AG09319 (cell line): ENCODE results near the gene VIP.
"Not testable (repeated sequence)": the region's sequence is repeated elsewhere in the genome, so short reads cannot be mapped to it uniquely, and the experiment has no call there.

Experiments used
- DNase-seq: peaks from one replicate; pipeline ENCODE4 v3.0.0-alpha.2; 2010; ENCODE audit warnings: low read depth; ENCODE audit errors: extremely low read depth
- TF ChIP-seq, protein P1 (sequence below): IDR thresholded peaks from 2 replicates; pipeline ENCODE4 v1.5.1; 2011; ENCODE audit warnings: low read depth, mild to moderate bottlenecking, inconsistent platforms, low read length, moderate library complexity

Gene VIP

DNA sequence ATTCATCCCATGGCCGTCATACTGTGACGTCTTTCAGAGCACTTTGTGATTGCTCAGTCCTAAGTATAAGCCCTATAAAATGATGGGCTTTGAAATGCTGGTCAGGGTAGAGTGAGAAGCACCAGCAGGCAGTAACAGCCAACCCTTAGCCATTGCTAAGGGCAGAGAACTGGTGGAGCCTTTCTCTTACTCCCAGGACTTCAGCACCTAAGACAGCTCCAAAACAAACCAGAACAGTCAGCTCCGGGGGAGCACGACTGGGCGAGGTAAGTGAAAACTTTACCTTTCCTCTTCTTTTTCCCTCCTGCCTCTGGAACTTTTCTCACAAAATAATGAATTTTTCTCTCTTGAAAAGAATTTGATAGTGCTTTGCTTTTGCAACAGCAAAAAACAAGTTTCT lies at the start of gene VIP:
VIP (plus strand) TSS at position 104 of the 400 bp plus-strand sequence. CDS start 1,381 bp downstream, outside the sequence.
- no peak for DNase-seq
- TF ChIP-seq, protein P1, sequence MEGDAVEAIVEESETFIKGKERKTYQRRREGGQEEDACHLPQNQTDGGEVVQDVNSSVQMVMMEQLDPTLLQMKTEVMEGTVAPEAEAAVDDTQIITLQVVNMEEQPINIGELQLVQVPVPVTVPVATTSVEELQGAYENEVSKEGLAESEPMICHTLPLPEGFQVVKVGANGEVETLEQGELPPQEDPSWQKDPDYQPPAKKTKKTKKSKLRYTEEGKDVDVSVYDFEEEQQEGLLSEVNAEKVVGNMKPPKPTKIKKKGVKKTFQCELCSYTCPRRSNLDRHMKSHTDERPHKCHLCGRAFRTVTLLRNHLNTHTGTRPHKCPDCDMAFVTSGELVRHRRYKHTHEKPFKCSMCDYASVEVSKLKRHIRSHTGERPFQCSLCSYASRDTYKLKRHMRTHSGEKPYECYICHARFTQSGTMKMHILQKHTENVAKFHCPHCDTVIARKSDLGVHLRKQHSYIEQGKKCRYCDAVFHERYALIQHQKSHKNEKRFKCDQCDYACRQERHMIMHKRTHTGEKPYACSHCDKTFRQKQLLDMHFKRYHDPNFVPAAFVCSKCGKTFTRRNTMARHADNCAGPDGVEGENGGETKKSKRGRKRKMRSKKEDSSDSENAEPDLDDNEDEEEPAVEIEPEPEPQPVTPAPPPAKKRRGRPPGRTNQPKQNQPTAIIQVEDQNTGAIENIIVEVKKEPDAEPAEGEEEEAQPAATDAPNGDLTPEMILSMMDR: no peak

DNA sequence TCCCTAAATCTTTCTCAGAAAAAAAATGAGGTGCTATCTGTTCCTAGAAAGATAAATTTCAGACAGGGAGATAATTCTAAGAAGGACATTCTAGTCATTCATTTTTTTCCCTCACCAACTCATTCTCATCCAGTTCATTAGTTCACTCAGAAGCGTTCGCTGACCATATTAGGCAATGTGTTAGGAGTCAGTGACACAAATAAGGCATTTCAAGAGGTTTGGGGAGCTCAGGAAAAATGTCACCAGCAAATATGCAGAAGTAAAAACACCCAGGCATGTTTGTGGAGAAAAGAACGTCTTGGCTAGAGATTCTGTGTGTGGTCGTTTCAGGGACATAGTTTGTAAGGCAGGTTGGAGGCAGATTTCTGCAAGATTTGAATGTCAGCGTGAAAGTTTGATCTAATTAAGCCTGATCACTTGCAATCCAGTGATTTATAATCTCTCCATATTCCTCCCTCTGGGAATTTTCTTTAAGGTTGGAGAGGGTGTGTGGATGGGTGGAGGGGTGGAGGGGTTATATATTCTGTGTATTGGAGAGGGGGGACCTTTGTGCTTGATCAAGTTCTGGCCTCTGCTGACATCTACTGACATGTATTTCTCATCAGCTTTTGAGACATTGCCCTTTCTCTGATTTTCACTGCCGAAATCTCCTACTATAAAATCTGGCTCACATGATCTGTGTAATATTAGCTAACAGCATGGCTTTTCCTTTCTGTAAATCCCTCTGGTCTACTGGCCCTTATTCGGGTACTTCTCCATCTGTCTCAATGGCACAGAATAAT lies 49.3 kb upstream of the VIP start:
- TF ChIP-seq, protein P1: no peak
- no peak for DNase-seq

DNA sequence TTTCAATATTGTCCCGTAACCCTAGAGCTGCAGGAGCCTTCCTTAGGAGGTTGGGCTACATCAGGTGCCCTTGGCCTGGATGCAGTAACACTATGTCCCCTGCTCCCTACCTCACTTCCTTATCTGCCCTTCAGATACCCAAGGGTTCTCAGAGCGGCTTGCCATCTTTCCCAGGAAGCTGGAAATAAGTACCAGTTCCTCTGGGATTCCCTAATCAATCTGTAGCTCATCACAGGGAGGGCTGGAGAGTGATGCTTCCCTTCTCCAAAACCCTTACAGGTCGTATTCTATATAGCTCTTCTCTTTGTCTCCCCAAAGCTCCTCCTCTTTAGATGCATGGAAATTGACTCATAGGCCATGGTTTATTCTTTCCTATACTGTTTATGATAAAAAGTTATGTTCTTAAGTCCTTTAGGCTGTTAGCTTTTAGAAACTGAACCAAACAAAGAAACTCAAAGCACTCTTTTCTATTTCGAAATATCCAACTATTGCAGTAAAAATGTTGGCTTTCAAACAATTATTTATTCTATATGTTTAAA lies 48.7 kb upstream of the VIP start:
- TF ChIP-seq, protein P1: no peak
- no peak for DNase-seq

DNA sequence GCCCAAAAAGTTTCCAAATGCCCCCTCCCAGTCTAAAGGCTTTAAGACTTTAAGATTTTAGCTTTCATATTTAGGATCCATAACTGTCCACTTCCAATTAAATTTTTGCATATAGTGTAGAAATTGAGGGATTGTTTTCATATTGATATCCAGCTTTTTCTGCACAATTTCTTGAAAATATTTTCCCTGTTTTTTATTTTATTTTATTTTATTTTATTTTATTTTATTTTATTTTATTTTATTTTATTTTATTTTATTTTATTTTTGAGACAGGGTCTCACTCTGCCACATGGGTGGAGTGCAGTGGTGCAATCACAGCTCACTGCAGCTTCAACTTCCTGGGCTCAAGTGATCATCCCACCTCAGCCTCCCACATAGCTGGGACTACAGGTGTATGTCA lies 46.8 kb upstream of the VIP start:
- not testable (repeated sequence) for DNase-seq

DNA sequence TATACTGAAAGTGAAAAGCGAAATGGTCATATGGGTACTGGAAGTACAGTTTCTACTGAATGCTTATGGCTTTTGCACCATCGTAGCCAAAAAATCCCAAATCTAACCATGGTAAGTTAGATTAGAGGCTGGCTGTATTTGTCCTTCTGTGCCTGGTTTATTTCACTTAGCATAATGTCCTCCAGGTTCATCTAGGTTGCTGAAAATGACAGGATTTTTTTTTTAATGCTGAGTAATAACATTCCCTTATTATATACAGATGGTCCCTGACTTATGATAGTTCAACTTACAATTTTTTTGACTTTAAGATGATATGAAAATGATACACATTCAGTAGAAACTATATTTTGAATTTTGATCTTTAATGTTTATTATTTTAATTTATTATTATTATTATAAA lies 45.3 kb upstream of the VIP start:
- no peak for DNase-seq
- TF ChIP-seq, protein P1: no peak

DNA sequence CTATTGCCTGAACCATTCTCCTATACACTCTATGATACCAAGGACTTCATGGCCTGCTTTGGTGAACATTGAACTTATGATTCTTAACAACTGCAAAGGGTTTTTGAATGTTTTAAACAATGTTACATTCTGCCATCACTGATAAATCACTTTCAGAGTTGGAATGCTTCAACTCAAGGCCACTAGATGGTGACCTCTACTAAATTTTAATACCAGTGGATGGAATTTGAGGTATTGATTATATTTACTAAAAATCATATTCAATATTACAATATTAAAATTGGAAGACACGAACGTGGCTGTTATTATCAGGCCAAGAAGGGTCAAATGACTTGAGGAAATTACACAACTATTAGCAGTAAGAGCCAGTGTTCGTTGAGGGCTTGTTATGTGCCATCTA lies 34.3 kb upstream of the VIP start:
- TF ChIP-seq, protein P1: no peak
- no peak for DNase-seq

- DNase-seq: no peak
- TF ChIP-seq, protein P1: no peak
Observed at GRCh38 chr6:152720974-152721373, 29.6 kb upstream of the VIP start.
